Measurements from ENCODE around the gene NLK.
"Not testable (repeated sequence)": the region's sequence is repeated elsewhere in the genome, so short reads cannot be mapped to it uniquely, and the experiment has no call there.

- TF ChIP-seq, protein P1, sequence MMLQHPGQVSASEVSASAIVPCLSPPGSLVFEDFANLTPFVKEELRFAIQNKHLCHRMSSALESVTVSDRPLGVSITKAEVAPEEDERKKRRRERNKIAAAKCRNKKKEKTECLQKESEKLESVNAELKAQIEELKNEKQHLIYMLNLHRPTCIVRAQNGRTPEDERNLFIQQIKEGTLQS (IDR thresholded peaks at IDR 0.05; ENCODE audit: borderline replicate concordance, extremely low read depth, low read depth, low read length): not testable (repeated sequence)
- TF ChIP-seq GABPA (IDR thresholded peaks at IDR 0.05; ENCODE audit: low read depth); E2F4 (IDR thresholded peaks at IDR 0.05; ENCODE audit: low read depth, low read length); HDGF (IDR thresholded peaks at IDR 0.05); RAD21 (IDR thresholded peaks at IDR 0.05; ENCODE audit: insufficient read depth, low read depth, low read length): not testable (repeated sequence)
- TF ChIP-seq, protein P2, sequence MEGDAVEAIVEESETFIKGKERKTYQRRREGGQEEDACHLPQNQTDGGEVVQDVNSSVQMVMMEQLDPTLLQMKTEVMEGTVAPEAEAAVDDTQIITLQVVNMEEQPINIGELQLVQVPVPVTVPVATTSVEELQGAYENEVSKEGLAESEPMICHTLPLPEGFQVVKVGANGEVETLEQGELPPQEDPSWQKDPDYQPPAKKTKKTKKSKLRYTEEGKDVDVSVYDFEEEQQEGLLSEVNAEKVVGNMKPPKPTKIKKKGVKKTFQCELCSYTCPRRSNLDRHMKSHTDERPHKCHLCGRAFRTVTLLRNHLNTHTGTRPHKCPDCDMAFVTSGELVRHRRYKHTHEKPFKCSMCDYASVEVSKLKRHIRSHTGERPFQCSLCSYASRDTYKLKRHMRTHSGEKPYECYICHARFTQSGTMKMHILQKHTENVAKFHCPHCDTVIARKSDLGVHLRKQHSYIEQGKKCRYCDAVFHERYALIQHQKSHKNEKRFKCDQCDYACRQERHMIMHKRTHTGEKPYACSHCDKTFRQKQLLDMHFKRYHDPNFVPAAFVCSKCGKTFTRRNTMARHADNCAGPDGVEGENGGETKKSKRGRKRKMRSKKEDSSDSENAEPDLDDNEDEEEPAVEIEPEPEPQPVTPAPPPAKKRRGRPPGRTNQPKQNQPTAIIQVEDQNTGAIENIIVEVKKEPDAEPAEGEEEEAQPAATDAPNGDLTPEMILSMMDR (IDR thresholded peaks at IDR 0.05 in 2 of 3, conservative IDR thresholded peaks at IDR 0.05 in 1 of 3; ENCODE audit: control insufficient read depth in 2 of 3, extremely low read depth in 1 of 3, insufficient read depth in 1 of 3, low read depth in 3 of 3, low read length in 3 of 3): not testable (repeated sequence)
Observed at GRCh38 chr17:28235066-28235700, 192.7 kb downstream of the NLK start.

Data from GM12878 (cell line).